Right kidney (tissue), 9 donors: ENCODE data around the gene PAX2.
"Not testable (repeated sequence)": the region's sequence is repeated elsewhere in the genome, so short reads cannot be mapped to it uniquely, and the experiment has no call there.

Source experiments
- DNase-seq: peaks from one replicate; pipeline ENCODE4 v3.0.0-alpha.2; 2016
- long read RNA-seq, 8 donors: transcript quantifications; one replicate each; lab custom pipeline, GENCODE V29; 2026

PAX2 gene
- long read RNA-seq, donor 1, full-length matches to known transcripts = 1 of 1 reads
- long read RNA-seq, donor 1, partial matches to known transcripts = 0 of 1 reads
- long read RNA-seq, donor 1, other reads (novel, unspliced or antisense) = 0 of 1 reads
- long read RNA-seq, donor 2, partial matches to known transcripts = 5 of 7 reads
- long read RNA-seq, donor 2, other reads (novel, unspliced or antisense) = 0 of 7 reads
- long read RNA-seq, donor 3, full-length matches to known transcripts = 6 of 16 reads
- long read RNA-seq, donor 3, partial matches to known transcripts = 10 of 16 reads
- long read RNA-seq, donor 3, other reads (novel, unspliced or antisense) = 0 of 16 reads
- long read RNA-seq, donor 4, full-length matches to known transcripts = 7 of 44 reads
- long read RNA-seq, donor 4, partial matches to known transcripts = 37 of 44 reads
- long read RNA-seq, donor 4, other reads (novel, unspliced or antisense) = 0 of 44 reads
- long read RNA-seq, donor 5, full-length matches to known transcripts = 7 of 12 reads
- long read RNA-seq, donor 5, partial matches to known transcripts = 5 of 12 reads
- long read RNA-seq, donor 5, other reads (novel, unspliced or antisense) = 0 of 12 reads
- long read RNA-seq, donor 6, full-length matches to known transcripts = 3 of 186 reads
- long read RNA-seq, donor 6, partial matches to known transcripts = 183 of 186 reads
- long read RNA-seq, donor 6, other reads (novel, unspliced or antisense) = 0 of 186 reads
- long read RNA-seq, donor 7, full-length matches to known transcripts = 4 of 120 reads
- long read RNA-seq, donor 7, partial matches to known transcripts = 116 of 120 reads
- long read RNA-seq, donor 7, other reads (novel, unspliced or antisense) = 0 of 120 reads
- long read RNA-seq, donor 8, full-length matches to known transcripts = 5 of 24 reads
- long read RNA-seq, donor 8, partial matches to known transcripts = 19 of 24 reads
- long read RNA-seq, donor 8, other reads (novel, unspliced or antisense) = 0 of 24 reads

DNA sequence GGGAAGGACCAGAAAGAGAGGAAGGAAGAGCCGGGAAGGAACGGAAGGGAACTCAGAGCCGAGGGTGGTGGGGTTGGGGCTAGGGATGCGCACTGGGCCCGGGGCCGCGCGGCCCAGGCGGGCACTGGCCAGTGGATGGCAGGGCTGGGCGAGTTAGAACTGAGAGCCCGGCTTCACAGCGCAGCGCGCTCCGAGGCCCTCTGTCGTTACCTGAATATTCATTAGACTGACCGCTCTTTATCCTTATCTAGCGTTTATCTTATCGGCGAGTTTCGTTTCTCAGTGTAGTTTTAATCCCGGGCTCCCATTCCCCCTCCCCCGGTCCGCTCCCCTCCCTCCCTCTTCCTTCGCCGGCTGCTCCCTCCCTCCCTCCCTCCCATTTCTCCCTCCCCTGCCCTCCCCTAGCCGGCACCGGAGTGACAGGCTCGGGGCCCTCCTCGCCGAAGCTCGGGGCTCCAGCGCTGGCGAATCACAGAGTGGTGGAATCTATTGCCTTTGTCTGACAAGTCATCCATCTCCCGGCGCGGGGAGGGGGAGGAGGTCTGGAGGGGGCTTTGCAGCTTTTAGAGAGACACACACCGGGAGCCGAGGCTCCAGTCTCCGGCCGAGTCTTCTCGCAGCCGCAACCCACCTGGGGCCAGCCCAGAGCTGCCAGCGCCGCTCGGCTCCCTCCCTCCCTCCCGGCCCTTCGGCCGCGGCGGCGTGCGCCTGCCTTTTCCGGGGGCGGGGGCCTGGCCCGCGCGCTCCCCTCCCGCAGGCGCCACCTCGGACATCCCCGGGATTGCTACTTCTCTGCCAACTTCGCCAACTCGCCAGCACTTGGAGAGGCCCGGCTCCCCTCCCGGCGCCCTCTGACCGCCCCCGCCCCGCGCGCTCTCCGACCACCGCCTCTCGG, at the start of gene PAX2:
TSS of gene PAX2 (plus strand) at position 596 of the 895 bp plus-strand sequence. CDS start 679 bp downstream, outside the sequence.
- DNase-seq = peak; percentile 84

DNA sequence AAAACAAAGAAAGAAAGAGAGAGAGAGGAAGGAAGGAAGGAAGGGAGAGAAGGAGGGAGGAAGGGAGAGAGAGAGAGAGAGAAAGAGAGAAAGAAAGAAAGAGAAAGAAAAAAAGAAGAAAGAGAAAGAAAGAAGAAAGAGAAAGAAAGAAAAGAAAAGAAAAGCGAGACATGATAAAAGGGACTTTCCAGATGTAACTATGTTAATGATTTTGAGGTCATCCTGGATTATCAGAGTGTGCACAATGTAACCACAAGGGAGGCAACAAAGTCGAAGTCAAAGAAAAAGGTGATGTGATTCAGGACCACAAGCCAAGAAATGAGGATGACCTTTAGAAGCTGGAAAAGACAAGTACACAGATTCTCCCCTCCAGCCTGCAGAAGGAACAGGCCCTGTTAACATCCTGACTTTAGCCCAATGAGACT, 48.9 kb upstream of the PAX2 start:
- no peak for DNase-seq

- no peak for DNase-seq
These were observed 48.3 kb upstream of the PAX2 start for GRCh38 chr10:100697070-100697469.

DNA sequence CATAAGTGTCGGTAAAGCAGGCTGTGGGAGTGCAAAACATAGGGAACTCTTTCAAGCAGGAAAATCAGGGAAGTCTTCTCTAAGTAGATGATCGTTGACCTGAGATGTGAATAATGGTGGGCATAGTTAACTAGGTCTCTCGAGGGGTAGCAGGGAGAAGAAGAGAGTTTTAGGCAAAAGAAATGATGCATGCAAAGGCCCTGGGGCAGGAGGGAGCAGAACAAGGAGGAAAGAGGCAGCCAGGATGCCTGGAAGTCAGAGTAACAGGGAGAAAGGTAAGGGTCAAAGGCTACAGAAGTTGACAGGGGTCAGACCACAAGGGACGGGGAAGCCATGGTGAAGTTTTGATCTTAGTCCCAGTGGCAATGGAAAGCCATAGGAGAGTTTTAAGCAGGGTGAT, 47.8 kb upstream of the PAX2 start:
- no peak for DNase-seq

DNA sequence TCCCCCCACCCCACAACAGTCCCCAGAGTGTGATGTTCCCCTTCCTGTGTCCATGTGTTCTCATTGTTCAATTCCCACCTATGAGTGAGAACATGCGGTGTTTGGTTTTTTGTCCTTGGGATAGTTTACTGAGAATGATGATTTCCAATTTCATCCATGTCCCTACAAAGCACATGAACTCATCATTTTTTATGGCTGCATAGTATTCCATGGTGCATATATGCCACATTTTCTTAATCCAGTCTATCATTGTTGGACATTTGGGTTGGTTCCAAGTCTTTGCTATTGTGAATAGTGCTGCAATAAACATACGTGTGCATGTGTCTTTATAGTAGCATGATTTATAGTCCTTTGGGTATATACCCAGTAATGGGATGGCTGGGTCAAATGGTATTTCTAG, 43.7 kb upstream of the PAX2 start:
- not testable (repeated sequence) for DNase-seq

GRCh38 chr10:100705139-100705538, 40.2 kb upstream of the PAX2 start:
- no peak for DNase-seq

DNA sequence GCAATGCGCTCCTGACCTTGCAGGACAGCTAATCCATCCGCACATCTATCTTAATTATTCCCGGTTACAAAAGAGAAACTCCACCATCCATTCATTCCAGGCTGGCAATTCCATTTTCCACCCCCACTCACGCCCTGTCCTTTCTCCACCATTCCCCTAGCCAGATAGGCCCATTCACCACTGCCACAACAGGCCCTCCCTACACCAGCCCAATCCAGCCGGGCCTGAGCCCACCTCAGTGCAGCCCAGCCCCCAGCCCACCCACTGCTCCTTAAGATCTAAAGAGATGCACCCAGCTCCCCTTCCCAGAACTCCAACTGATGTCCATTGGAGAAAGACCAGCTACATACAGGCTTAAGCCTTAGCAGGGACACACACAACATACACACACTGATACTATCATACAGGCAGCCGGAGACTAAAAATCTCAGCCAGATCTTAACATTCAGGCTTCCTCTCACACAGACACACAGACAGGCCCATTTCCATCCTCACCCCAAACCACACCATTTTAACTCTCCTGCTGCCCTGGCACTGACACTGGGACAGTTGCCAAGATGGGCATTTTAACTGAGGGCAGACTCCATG, 38.0 kb upstream of the PAX2 start:
- no peak for DNase-seq

DNA sequence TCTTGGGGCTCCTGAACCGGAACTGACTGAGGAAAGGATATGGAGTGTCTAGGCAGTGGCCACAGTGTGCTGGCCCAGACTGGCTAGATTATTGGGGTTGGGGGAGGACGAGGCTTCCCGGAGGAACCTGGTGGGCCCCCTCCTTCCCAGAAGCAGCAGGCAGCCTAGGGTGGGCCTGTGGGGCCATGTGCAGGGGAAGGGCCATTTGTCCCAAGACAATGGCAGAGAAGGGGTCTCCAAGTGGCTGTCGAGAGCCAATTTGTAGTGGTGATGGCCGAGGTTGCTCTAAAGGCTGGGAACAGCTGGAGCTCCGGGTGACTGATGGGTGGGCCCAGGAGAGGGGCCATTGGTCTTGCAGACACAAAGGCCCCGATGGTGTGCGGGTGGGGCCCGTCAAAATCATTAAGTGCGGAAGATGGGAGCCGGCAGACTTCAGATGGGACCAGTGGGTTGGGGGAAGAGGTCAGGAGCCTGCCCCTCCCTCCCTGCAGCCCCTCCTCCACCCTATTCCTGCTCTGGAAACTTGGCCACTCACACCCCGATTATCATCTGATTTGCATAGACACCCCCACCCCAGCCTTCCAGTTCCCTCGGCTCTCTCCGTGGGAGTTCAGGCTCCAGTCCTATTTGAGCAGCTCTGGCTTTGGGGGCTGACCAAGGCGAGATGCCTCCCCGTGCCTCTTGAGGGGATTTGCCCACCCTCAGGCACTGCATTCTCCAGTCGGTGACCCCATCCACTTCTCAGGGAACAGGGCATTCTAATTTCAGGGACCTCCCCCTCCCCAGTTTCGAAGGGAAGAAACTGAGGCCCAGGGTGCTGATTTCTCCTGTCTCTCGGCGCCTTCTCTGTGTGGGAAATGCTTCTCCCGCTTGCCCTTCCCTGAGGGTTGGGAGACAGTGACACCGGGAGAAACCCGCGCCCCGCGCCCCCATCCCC, 36.0 kb upstream of the PAX2 start:
- DNase-seq = no peak

- DNase-seq = peak; percentile 70
These were observed 35.1 kb upstream of the PAX2 start for GRCh38 chr10:100710151-100710871.

- peak; percentile 58 for DNase-seq
These were observed 32.1 kb upstream of the PAX2 start for GRCh38 chr10:100713049-100713858.

- no peak for DNase-seq
These were observed 31.4 kb upstream of the PAX2 start for GRCh38 chr10:100713859-100714565.

GRCh38 chr10:100714566-100714950, 30.8 kb upstream of the PAX2 start:
- no peak for DNase-seq

- no peak for DNase-seq
These were observed 30.3 kb upstream of the PAX2 start for GRCh38 chr10:100715101-100715444.

DNA sequence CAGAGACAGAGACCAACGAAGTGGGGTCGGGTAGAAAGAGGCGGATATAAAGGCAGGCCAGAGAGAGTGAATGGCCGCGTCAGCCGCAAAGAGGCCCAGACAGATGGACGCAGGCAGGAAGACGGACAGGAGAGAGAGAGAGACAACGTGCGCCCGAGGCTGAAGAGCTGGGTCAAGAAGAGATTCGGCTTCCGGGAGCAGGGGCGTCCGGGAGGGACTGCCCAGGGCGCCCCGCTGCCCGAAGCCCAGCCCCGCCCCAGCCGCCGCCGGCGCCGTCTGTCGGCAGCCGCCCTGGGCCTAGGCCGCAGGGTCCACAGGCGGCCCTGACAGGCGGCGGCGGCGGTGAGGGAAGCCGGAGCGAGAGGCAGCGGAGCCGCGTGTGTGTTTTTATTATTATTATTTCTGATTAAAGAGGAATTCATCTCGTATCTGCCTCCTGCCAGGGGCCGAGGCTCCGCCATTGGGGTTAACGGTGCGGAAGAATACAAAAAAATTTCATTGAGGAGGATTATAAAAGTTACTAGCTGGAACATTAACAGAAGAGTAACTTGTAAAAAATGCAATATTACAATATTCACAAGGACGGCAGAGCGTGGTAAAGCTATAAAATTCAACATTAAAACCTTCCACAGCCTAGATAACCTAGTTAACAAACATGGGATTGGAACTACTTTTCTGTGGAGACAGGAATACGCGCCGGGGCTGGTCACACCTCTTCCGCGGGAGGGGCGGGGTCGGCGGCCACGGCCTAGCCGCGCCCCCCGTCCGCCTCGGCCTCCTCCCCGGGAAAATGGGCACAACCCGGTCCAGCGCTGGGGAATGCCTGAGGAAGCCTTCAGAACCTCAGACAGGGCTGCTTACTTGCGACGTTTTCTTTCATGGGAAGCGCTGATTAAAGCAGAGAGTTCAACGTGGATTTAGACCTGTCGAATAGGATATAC, 29.7 kb upstream of the PAX2 start:
- DNase-seq = peak; percentile 70

DNA sequence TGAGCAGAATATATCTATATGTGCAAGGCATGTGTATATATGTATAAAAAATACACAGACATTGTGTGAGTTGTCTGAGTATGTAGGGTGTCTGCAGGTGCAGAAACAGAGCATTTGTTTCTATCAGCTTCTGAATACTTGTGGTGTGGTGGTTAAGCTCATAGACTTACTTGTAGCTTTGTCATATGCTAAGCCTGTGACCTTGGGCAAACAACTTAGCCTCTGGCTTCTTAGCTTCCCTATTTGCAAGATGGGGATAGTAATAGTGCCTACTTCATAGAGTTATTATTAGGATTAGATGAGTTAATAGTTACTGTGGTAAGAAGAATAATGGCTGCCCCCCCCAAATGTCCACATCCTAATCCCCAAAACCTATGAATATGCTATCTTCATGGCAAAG, 28.2 kb upstream of the PAX2 start:
- DNase-seq = no peak

DNA sequence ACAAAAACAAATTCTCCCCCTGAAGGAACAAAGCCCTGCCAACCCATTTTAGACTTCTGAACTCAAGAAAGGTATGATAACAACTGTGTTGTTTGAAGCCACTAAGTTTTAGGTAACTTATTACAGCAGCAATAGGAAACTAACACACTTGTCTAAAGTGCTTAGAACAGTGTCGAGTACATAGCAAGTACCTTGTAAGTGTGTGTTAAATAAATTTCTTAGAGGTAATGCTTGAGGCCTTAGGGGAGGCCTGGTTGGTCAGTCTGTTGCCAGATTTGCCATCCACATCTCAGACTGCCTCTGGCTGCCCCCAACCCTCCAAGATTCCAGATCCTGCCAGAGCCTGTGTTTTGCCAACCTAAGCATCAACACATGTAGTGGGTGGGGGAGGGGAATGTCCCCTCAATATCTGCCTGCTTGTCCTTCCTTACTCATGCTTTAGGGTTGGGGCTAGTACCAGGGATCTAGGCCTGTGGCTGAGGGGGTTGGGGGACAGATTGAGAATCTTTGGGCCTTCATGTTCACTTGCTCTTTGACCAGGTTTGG, 27.1 kb upstream of the PAX2 start:
- DNase-seq = no peak

DNA sequence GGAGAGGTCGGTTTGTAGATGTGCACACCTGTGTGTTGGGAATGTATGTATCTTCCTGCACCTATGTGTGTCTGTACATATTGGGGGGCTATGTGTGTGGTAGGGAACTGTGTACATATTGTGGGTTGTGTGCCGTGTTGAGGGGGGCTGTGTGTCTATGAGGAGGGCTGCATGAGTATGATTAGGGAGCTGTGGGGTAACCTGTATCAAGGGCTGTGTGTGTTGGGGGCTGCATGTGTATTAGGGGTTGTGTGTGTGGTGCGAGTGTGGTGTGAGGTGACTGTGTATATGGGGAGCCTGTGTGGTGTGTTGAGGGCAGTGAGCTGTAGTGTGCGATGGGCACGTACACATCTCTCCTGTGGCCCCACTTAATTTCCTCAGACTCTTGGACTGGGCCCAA, 22.2 kb upstream of the PAX2 start:
- no peak for DNase-seq
